GM10248 (cell line): ENCODE results near the gene GHR.

Source experiments
- CTCF ChIA-PET: fragments of 300-600 bp; sonication (Branson Sonifier 250); formaldehyde crosslinking; extraction: SDS; loops from one replicate; lab custom pipeline; 2021; ENCODE audit warnings: antibody characterized with exemption; lab: Yijun Ruan, JAX
- POLR2A ChIA-PET: fragments of 350-650 bp; sonication (Branson Sonifier 250); formaldehyde crosslinking; extraction: SDS; loops from one replicate; lab custom pipeline; 2020; ENCODE audit warnings: antibody characterized with exemption; lab: Yijun Ruan, JAX
- DNase-seq: peaks from one replicate; pipeline ENCODE4 v3.0.0; 2012; ENCODE audit errors: extremely low spot score
- TF ChIP-seq, protein P1 (sequence below): IDR thresholded peaks from 2 replicates; pipeline ENCODE4 v1.5.1; 2012; ENCODE audit warnings: mild to moderate bottlenecking, low read depth; ENCODE audit errors: extremely low read depth, missing control alignments, control extremely low read depth

GHR gene

GRCh38 chr5:42629284-42629683 lies 206.0 kb downstream of the GHR start:
- no peak for DNase-seq
- ChIA-PET CTCF (no interaction called here), POLR2A (no interaction called here)
- TF ChIP-seq, protein P1, sequence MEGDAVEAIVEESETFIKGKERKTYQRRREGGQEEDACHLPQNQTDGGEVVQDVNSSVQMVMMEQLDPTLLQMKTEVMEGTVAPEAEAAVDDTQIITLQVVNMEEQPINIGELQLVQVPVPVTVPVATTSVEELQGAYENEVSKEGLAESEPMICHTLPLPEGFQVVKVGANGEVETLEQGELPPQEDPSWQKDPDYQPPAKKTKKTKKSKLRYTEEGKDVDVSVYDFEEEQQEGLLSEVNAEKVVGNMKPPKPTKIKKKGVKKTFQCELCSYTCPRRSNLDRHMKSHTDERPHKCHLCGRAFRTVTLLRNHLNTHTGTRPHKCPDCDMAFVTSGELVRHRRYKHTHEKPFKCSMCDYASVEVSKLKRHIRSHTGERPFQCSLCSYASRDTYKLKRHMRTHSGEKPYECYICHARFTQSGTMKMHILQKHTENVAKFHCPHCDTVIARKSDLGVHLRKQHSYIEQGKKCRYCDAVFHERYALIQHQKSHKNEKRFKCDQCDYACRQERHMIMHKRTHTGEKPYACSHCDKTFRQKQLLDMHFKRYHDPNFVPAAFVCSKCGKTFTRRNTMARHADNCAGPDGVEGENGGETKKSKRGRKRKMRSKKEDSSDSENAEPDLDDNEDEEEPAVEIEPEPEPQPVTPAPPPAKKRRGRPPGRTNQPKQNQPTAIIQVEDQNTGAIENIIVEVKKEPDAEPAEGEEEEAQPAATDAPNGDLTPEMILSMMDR = no peak

GRCh38 chr5:42631241-42631640 lies 208.0 kb downstream of the GHR start:
- TF ChIP-seq, protein P1 = no peak
- ChIA-PET CTCF (interaction anchor here (1.0 to 2.0 kb wide), 6 partner anchors 9 to 68 kb away, joined by 3 to 7 read pairs (median 4); no protein-coding TSS in a partner anchor), POLR2A (no interaction called here)
- no peak for DNase-seq

DNA sequence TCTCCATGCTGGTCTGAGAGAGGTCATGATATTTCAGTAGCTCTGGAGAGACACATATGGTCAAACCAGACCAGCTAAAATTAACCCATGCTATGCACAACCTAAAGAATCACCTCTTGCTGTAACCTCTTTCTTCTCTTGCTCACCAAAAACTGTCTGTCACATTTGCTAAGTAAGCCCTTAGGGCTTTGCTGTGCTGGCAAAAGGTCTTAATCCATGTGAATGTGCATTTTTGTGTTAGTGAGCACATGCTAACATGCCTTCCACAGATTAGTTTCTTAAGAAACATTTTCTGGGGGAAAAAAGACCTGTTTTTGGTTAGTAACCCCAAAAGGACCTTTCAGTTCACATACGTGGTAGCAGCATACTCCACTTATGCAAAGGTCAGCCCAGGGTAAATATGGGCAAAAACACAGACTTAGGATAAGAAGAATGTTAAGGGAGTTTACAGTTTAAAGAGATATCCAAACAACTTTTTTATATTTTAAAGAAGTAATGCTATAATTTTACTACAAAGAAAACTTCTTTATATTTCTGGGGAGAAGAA lies 209.2 kb downstream of the GHR start:
- peak; percentile 14 for DNase-seq
- TF ChIP-seq, protein P1 = no peak
- ChIA-PET POLR2A (no interaction called here), CTCF (interaction anchor here (1.1 to 2.0 kb wide), 4 partner anchors 9 to 13 kb away, joined by 3 to 7 read pairs (median 5); no protein-coding TSS in a partner anchor)

DNA sequence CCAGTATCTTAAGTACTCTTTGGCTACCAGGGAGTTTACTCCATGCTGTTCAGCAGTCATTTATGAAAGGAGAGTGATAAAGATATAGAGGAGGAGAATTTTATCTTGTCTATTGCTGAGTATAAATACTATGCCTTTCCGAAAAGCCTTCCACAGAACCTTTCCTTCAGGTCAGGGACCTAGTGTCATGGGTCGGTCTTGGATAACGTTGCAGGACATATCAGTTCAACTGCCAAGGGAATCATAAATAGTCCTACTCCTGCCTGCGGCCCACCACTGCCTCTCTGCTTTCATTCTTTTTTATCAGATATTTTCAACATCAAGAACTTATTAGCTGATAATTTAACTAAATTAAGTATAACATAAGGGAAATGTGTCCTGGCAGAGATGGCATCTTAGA lies 211.3 kb downstream of the GHR start:
- POLR2A ChIA-PET = no interaction called here
- DNase-seq = no peak
- TF ChIP-seq, protein P1 = no peak
- CTCF ChIA-PET = no interaction called here

DNA sequence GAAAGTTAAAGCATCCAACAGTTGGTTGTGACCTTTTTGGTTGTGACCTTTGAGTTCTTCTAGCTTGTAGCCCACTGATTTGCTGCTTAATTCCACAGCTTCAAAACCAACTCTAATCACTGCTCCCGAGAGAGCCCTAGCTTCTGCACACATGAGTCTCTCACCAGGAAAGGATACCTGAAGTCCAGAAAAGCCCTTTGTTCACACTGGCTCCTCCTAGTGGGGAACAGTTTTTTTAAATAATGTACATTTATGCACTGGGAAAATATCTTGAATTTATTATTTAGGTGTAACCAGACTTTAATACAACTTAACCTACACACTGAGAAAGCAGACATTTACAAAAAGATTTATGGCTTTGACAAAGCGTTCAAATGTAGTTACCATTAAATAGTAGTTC lies 213.2 kb downstream of the GHR start:
- ChIA-PET CTCF (interaction anchor here (0.7 to 2.1 kb wide), 5 partner anchors 9 to 23 kb away, joined by 3 to 4 read pairs (median 3); no protein-coding TSS in a partner anchor), POLR2A (no interaction called here)
- TF ChIP-seq, protein P1 = peak; percentile 20
- DNase-seq = no peak

DNA sequence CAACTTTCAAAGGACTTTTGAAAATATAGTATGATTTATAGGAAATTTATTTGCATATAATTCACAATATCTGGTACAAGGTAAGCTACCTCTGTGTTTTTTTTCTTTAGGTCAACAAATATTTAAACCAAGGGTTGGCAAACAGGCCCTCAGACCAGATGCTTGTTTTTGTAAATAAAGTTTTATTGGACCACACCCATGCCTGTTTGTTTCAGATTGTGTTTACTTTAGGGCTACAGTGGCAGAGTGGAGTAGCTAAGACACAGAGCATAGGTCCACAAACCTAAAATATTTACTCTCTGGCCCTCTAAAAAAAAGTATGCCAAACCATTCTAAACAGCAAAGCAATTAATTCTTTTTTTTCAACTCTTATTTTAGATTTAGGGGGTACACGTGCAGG lies 213.7 kb downstream of the GHR start:
- TF ChIP-seq, protein P1 = no peak
- no peak for DNase-seq
- ChIA-PET CTCF (interaction anchor here (0.5 to 2.1 kb wide), 5 partner anchors 12 to 308 kb away, joined by 3 to 4 read pairs (median 3); no protein-coding TSS in a partner anchor), POLR2A (no interaction called here)
